GM04504 (cell line): ENCODE data around the gene BDNF.

Experiments used
- DNase-seq: peaks from one replicate; pipeline ENCODE4 v3.0.0-alpha.2; 2012; ENCODE audit warnings: low read depth

The BDNF gene

DNA sequence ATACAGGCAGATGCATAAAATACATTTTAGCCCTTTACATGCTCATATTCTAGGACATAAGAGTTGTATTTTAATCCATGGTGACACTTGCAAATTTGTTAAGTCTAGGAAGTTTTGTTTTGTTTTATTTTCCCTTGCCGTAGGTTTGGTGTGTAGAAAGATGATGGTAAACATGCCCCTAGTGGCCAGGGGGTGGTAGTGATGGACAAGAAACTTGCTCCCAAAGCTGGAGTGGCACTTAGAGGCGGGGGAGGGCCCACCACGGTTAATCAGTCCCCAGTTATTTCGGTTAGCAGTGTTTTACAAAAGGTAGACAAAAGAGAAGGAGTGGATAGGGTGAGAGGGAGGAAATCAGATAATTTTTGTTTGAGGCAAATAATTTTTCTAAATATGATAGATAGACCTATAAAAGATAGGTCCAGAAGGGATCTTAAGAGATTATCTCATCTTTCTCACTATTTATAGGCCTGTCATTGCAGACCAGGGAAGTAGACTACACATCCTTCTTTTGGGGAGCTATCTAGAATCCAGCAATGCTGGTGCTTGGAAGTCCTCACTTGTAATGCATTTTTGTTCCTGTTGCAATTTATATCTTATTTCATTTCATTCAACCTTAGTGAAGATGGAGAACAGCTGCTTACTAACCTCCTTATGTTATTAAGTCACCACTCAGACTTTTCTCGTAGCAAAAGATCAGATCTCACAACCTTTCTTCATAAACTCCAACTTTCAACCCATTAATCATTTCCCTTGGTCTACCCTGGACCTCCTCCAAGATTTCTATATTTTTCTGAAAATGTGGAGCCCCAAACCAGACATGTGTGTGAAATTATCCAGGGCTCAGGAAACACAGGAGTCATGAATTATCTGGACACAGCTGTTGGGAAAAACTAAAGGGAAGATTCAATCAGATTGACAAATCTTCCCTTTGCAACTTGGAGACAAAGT is 5.9 kb upstream of the BDNF start:
- DNase-seq, result no peak

DNA sequence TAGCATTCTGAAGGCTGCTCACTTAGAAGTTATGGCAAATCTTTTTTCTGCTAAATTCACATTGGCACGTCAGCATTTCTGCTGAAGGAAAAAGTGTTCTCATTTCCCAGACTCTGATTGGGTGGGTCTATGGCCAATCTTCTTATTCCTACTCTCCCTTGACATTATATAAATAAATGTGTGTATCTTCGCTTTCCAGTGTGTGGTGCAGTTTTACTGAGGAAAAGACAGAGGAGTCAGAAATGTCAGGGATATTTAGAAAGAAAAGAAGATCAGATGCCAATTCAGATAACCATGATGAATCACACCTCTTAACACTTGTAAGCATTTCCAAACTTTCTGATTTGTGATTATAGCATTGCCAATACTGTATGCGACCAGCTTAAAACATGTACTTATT is 3.2 kb upstream of the BDNF start:
- DNase-seq, result no peak

- DNase-seq, result no peak
Observed at GRCh38 chr11:27702811-27703210, 2.6 kb upstream of the BDNF start.

DNA sequence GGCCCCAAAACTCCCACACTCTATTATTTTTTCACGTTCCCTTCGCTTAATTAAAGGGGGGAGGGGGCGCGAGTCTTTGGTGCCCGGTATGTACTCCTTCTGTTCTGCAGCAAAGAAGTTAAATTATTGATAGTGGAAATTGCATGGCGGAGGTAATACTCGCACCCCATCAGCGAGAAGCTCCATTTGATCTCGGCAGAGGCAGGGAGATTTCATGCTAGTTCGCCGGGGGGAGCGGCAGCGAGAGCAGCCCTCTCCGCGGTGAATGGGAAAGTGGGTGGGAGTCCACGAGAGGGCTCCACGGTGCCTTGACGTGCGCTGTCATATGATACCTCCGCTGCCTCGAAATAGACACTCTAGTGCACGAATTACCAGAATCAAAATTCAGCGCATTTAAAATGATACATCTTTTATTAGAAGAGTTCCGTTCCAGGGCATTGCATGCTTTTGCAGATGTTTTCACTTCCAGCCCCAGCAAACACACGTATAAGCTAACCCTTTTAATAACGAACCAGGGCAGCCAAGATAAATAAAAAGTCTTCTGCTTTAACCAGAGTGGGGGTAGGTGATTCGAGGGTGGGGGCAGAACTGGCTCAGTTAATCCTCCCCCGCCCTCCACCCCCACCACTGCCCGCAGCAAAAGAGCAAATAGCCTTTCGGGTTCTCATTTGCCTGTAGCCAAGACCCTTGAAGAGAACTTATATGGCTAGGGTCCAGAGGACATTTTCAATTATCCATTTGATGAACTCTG is 1.3 kb upstream of the BDNF start:
- DNase-seq, result peak; percentile 66

GRCh38 chr11:27699926-27700350 is 317 bp downstream of the BDNF start:
- no peak for DNase-seq

DNA sequence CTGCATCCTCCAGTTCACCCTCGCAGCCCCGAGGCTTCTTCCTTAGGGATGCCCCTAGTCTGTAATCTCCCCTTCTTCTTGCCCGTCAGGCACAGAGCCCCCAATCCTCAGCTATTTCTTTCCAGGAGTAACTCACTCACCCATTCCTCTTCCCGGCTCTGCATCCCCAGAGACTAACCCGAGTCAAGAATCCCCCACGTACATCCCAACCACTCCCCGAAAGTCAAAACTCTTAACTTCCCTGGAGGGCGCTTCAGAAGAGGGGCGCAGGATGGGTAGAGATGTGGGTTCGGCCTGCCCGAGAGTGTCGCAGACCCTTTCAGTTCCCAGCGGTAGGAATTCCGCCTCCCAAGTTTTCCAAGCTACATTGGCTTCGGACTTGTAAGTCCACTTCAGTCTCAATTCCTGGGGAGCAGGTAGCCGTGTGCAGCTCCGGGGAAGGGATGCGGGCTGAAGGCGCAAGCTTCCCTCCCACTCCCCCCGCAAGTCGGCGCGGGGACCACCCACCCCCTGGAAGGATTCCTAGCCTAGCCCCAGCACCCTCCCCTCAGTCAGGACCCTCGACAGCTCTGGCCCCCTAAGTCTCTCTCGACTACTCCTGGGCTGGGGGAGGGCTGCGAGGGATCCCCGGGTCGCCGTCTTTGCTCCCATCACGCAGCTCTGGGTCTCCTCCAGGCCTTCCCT is 871 bp downstream of the BDNF start:
- DNase-seq, result no peak

- peak; percentile 84 for DNase-seq
Observed at GRCh38 chr11:27698872-27699241, 1.4 kb downstream of the BDNF start.

- no peak for DNase-seq
Observed at GRCh38 chr11:27697679-27698275, 2.5 kb downstream of the BDNF start.

DNA sequence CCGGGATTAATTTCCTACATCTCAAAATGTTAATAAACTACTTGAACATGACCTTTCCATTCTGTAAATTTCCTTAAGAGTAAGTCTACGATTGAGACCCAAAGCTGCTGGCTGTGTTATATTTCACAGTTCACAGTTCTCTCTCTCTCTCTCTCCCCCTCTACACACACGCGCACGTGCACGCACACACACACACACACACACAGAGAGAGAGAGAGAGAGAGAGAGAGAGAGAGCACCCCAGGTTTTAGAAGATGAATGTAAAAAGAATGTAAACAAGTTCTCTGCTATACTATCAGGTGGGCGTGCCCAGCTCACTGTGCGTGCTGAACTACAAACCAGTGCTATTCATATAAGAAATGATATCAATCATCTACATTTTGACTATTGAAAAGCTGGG is 3.3 kb downstream of the BDNF start:
- no peak for DNase-seq

DNA sequence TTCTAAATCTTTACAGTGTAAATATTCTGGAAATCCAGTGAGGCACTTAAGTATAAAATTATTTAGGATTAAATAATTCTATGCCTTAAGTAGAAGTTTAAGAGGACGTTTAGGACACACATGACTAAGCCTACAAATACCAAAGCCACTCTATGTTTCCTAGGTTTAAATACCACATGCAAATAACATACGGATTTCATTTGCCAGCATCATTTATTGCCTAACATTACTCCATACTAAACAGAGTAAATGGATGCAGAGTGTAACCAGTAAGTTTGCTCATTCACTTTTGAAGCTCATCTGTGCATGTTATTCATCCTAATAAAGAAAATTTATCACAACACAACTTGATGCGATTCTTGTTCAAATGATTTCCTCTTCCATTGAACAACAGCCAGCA is 4.1 kb downstream of the BDNF start:
- no peak for DNase-seq

- DNase-seq, result no peak
Observed at GRCh38 chr11:27694992-27695391, 5.3 kb downstream of the BDNF start.

DNA sequence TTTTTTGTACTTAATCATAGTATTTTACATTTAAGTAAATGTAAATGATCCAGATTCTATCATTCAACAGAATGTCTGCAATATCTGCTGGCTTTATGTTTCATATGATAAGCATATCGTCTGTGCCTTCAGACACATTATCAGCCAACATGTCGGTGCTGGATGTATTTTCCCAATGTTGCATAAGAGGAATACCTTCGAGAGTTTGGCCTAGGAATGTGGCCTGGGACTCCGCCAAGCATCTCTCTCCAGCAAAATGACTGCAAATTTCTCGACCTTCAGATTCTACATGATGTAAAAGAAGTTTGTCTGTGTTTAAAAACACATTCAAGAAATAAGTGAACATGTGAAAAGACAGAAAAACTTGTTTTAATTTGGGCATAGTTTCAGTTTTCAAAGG is 6.9 kb downstream of the BDNF start:
- no peak for DNase-seq

DNA sequence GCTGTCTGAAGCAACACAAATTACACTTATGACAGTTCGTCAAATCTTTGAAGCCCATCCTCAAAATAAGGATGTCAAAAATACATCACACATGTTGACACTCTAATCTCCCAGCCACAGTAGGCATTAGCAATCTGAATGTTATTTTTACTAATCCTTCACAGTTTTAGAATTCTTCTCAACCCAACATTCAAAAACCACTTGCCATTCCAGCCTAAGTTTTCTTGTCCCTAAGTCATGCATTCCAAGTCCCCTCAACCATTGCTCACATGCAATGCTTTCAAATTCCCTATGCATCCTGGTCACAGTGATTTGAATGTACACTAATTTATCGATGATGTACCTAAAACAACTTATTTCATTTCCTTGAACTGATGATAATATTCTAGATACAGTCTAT is 7.5 kb downstream of the BDNF start:
- DNase-seq, result no peak

DNA sequence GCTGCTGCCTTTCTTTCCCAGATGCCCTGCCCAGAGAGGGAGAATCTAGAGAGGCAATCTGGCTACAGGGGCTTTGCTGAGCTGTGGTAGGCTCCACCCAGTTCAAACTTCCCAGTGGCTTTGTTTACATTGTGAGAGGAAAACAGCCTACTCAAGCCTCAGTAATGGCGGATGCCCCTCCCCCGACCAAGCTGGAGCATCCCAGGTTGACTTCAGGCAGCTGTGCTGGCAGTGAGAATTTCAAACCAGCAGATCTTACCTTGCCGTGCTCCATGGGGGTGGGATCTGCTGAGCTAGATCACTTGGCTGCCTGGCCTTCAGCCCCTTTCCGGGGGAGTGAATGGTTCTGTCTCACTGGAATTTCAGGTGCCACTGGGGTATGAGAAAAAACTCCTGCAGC is 12.2 kb downstream of the BDNF start:
- DNase-seq, result no peak

GRCh38 chr11:27681664-27682063 is 18.6 kb downstream of the BDNF start:
- DNase-seq, result no peak

DNA sequence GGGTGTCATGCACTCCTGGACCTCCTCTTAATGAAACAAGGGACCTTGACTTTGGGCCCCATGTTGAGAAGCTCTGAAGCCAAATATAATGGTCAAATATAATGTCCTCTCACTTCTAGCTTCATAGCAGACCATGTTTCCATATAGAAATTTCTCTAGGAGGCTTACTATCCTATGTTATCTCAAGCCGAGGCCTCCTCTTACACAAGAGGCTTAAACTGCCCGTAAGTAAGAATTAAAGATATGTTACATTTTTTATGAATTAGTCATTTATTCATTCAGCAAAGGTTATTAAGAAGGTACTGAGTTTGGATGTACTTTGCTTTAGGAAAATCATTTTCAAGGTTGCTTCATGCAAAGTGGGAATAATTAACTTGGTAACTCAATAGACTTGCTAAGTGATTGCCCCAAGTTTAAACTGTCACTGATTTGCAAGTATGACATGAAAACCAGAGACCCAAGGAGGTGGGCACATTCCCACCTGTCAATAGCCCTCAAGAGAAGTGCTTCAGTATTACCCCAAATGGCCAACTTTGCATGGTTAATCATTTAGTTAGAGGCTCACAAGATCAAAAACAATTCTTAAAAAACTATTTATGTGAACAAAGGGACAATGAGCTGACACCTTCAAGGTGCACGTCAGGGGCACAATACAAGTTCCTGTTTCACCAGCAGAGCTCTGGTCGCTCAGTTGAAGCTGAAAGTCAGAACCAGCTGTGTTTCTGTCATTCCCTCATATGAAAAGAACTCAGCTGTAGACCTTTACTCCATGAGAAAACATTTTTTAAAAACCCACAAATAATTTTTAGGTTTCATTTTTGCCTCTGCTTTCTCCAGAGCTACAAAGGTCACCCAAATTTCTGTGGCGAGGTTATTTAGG is 20.9 kb downstream of the BDNF start:
- DNase-seq, result no peak

DNA sequence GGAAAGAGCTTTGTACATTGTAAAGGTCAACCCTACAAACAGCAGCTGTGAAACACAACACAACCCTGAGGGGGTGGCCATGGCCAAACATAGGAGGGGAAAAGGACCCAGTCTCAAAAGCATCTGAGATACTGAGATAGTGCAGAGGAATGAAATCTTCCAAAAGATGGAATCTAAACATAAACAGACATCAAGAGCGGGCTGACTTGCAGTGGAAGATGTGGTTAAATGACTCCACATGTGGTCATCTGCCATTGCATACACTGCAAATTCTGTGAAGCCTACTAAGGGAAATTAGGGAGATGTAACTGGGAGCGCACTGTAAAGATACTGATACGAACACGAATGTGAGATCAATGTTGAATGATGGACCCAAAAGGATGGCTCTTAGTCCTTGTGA is 22.0 kb downstream of the BDNF start:
- no peak for DNase-seq

DNA sequence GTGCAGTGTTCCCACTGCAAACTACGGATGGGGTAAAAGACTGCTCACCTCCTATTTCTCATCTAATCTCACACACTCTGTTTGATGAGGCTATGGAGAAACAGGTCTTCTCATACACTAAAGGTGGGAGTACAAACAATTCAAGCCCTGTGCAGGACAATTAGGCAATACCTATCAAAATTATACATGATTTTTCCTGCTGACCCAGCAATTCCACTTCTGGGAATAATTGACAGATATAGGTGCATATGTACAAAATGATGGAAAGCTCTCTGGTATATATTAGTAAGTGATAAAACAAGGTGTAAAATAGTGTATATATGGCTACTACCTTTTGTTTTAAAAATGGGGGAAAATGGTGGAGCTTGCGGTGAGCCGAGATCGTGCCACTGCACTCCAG is 23.1 kb downstream of the BDNF start:
- no peak for DNase-seq

DNA sequence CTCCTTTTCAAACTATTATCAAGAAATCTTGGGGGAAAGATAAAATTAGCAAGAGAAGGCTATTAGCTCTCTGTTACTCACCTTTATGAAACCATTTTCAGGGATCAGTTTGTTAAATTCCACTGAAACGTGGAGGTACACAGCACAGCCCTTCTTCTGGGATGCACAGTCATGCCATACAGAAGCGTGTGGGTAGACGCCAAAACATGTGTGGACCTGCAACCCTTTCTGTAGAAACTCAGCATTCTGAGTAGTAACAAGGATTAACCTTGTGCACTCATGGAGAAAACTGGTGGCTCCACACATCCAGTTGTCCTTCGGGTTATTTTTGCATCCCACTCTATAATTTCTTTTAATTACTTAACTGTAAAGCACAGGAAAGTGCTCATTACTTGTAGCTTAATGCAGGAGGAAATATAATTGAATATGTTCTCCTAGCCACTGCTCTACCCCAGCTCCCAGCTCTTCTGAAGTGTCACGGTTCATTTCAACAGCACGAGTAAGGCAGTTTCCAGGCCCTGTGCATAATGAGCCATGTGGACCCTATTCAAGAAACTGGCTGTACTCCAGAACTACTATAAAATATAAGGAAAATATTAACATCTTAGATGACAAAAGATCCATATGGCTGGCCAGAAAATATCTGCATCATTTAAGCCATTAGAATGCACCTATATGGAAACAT is 26.1 kb downstream of the BDNF start:
- DNase-seq, result no peak

GRCh38 chr11:27672836-27673464 is 27.3 kb downstream of the BDNF start:
- no peak for DNase-seq
